Activated CD4-positive, alpha-beta T cell treated with anti-CD3 and anti-CD28 coated beads for 48 hours (primary cell): Measurements from ENCODE around the gene KBTBD4.

ENCODE experiments used
- DNase-seq: peaks from one replicate; pipeline ENCODE4 v3.0.0-alpha.2; 2020

Gene KBTBD4

GRCh38 chr11:47523490-47524225 is 55.1 kb downstream of the KBTBD4 start:
- DNase-seq: peak; percentile 29
